T47D (cell line): ENCODE measurements around the gene RAD51D.
"Not testable (repeated sequence)": the region's sequence is repeated elsewhere in the genome, so short reads cannot be mapped to it uniquely, and the experiment has no call there.

Source experiments
- DNase-seq, 2 experiments: peaks; one replicate each; pipeline versions ENCODE4 v3.0.0 to v3.0.0-alpha.2; 2011 to 2012; ENCODE audit warnings: low read depth in 1 of 2, low spot score in 1 of 2
- JUND ChIP-seq: IDR thresholded peaks from 2 replicates; pipeline ENCODE4 v1.6.1; 2012; ENCODE audit warnings: low read depth
- in situ Hi-C: cut with HindIII; loops from 2 replicates; pipeline ENCODE4 v1.10.0; 2016; ENCODE audit warnings: low sequenced_read_pairs, low pct_unique_long_range_greater_than_20kb

The RAD51D gene

GRCh38 chr17:35152421-35153140 is 32.9 kb upstream of the RAD51D start:
- in situ Hi-C loops = no loop called here
- no peak for DNase-seq
- TF ChIP-seq JUND = no peak

GRCh38 chr17:35151080-35151479 is 31.4 kb upstream of the RAD51D start:
- in situ Hi-C loops, DNase-seq: not testable (repeated sequence)

- TF ChIP-seq JUND = no peak
- in situ Hi-C loops = no loop called here
- DNase-seq = no peak
Observed at GRCh38 chr17:35149941-35150340, 30.3 kb upstream of the RAD51D start.

DNA sequence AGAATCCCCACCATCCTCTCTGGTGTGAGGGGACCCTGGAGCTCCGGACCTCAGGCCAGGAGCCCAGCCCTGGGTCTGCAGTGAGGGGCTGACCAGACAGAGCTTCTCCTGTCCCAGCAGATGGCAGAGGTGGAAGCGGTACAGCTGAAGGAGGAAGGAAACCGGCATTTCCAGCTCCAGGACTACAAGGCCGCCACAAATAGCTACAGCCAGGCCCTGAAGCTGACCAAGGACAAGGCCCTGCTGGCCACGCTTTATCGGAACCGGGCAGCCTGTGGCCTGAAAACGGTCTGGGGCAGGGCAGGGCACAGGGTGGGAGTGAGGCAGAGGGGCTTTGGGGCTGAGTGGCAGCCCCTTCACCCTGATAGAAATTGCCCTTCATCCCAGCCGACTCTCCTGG is 28.5 kb upstream of the RAD51D start:
- in situ Hi-C loops = no loop called here
- TF ChIP-seq JUND = no peak
- peak; percentile 60 to 66 for DNase-seq

- in situ Hi-C loops = no loop called here
- no peak for DNase-seq
- TF ChIP-seq JUND = no peak
Observed at GRCh38 chr17:35147375-35147905, 27.8 kb upstream of the RAD51D start, which contains the start of gene UNC45B. Gene UNC45B (plus strand): TSS chr17:35147817. CDS start chr17:35148264, 447 bp downstream.

- in situ Hi-C loops = no loop called here
- DNase-seq = no peak
- TF ChIP-seq JUND = no peak
Observed at GRCh38 chr17:35146214-35146833, 26.7 kb upstream of the RAD51D start.

- in situ Hi-C loops = no loop called here
- TF ChIP-seq JUND = no peak
- DNase-seq = no peak
Observed at GRCh38 chr17:35144840-35145239, 25.2 kb upstream of the RAD51D start.

DNA sequence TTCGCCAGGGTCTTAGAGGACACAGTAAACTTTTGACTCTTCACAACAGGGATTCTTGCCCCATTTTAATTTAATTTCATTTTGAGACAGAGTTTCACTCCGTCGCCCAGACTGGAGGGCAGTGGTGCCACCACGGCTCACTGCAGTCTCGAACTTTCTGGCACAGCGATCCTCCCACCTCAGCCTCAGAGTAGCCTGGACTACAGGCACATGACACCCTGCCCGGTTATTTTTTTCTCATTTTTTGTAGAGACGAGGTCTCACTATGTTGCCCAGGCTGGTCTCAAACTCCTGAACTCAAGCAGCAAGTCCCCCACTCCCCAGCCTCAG is 22.8 kb upstream of the RAD51D start:
- in situ Hi-C loops = no loop called here
- no peak for TF ChIP-seq JUND
- DNase-seq = no peak

DNA sequence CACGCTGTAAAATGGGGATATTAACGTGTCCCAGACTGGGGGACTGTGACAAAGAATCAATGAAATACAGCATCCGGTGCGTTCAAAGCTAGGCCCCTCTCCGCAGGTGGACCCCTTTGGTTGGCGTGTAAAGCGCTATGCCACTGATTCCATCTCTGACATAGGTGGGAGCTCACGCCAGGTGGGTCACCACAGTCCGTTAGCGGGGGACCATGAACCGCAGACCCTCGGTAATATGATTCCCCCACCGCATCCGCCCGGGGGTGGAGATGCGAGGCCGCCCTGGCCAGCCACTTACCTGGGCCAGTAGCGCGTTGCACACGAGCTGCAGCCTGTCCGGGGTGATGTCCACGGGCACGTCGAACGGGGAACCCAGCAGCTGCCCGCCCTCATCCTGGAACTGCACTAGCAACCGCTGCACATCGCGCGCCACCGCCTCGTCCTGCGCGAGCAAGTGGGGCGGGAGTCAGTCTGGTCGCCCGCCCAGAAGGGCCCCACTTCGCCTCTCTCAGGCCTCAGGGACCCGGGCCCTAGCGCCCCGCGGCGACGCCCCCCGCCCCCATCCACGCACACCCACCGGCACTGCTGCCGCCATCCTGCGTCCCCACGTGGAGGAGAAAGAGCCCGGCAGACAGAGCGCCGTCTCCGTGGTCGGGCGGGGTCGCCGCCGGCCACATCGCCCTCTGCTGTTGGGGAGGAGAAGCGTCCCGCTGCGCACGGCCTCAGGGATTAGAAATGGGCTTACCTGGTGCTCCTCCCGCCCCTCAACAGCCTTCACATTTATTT is 22.2 kb upstream of the RAD51D start, which contains the start of gene NLE1:
TSS of gene NLE1 (minus strand) at position 623 of the 786 bp plus-strand sequence. CDS start at position 595, 28 bp downstream.
- peak; percentile 86 to 91 for DNase-seq
- in situ Hi-C loops = no loop called here
- no peak for TF ChIP-seq JUND

GRCh38 chr17:35138218-35138617 is 18.6 kb upstream of the RAD51D start:
- no peak for TF ChIP-seq JUND
- DNase-seq = no peak
- in situ Hi-C loops = no loop called here

DNA sequence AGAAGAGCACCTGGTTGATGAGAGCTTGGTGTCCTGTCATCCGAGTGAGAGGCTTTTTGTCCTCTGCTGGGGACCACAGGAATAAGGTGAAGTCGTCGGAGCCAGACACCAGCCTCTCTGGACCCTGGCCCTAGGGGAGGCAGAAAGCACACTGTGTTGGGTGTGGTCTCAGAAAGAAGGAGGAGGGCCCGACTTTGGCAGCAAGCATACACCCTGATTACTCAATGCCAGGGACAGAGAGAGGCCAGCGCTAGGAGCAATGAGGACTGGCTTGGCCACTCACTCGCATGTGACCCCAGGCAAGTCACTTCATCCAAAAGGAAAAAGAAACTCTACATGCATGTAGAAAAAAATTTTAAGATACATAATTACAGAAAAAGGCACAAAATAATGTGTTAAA is 15.7 kb upstream of the RAD51D start:
- TF ChIP-seq JUND = no peak
- no peak for DNase-seq
- in situ Hi-C loops = no loop called here

- in situ Hi-C loops = no loop called here
- no peak for DNase-seq
- TF ChIP-seq JUND = no peak
Observed at GRCh38 chr17:35132816-35133550, 13.3 kb upstream of the RAD51D start.
